Neural cell (in vitro differentiated cells): ENCODE data around the gene SCCPDH. TPM values are rescaled to one million over a fixed set of nuclear protein-coding genes. Genes with fewer than 3 reads are reported as not detected.

ENCODE experiments used
- H2AFZ ChIP-seq: fragments of 200-600, 300-800 bp; sonication (generic), shearing (Covaris generic); 2 replicates; pipeline ENCODE4 v1.6.0; 2014; ENCODE audit warnings: low read depth, mild to moderate bottlenecking, antibody characterized with exemption, low read length, moderate library complexity
- H3F3A ChIP-seq: fragments of 200-600 bp; shearing (Covaris generic); 2 replicates; pipeline ENCODE4 v1.6.1; 2016; ENCODE audit warnings: mild to moderate bottlenecking, moderate library complexity, mixed read lengths, antibody characterized with exemption, low read length; ENCODE audit not compliant: insufficient read depth, poor library complexity, severe bottlenecking
- H3K27ac ChIP-seq: fragments of 200-600, 300-800 bp; sonication (generic), shearing (Covaris generic); 2 replicates; pipeline ENCODE4 v1.5.1; 2014; ENCODE audit warnings: mild to moderate bottlenecking, low read length, moderate library complexity
- H3K27me3 ChIP-seq: fragments of 300-800, 200-600 bp; sonication (generic), shearing (Covaris generic); 2 replicates; pipeline ENCODE4 v1.6.0; 2014; ENCODE audit warnings: mild to moderate bottlenecking, low read depth, low read length, moderate library complexity; ENCODE audit not compliant: insufficient read depth
- H3K36me3 ChIP-seq: fragments of 300-800, 200-600 bp; sonication (generic), shearing (Covaris generic); 2 replicates; pipeline ENCODE4 v1.5.1; 2014; ENCODE audit warnings: mild to moderate bottlenecking, antibody characterized with exemption, low read length, moderate library complexity; ENCODE audit not compliant: insufficient read depth
- H3K4me2 ChIP-seq: fragments of 300-800, 200-600 bp; sonication (generic), shearing (Covaris generic); 2 replicates; pipeline ENCODE4 v1.6.0; 2014; ENCODE audit warnings: mild to moderate bottlenecking, low read length
- H3K4me3 ChIP-seq: fragments of 300-800, 200-600 bp; sonication (generic), shearing (Covaris generic); 2 replicates; pipeline ENCODE4 v1.5.1; 2014; ENCODE audit warnings: mild to moderate bottlenecking, low read length, moderate library complexity
- H3K79me2 ChIP-seq: fragments of 200-600 bp; shearing (Covaris generic); replicated peaks from 2 replicates; pipeline ENCODE4 v1.6.0; 2014; ENCODE audit warnings: mild to moderate bottlenecking, low read length, moderate library complexity; ENCODE audit not compliant: insufficient read depth
- H3K9ac ChIP-seq: fragments of 300-800, 200-600 bp; sonication (generic), shearing (Covaris generic); 2 replicates; pipeline ENCODE4 v1.6.1; 2016; ENCODE audit warnings: mild to moderate bottlenecking, low read length, mixed read lengths
- H3K9me2 ChIP-seq: fragments of 200-600 bp; shearing (Covaris generic); 2 replicates; pipeline ENCODE4 v1.6.1; 2016; ENCODE audit warnings: mild to moderate bottlenecking, low read length, mixed read lengths; ENCODE audit not compliant: insufficient read depth
- H3K9me3 ChIP-seq: fragments of 200-600, 300-800 bp; sonication (generic), shearing (Covaris generic); 2 replicates; pipeline ENCODE4 v1.6.1; 2016; ENCODE audit warnings: mild to moderate bottlenecking, mixed run types, low read length, moderate library complexity, mixed read lengths
- H4K20me1 ChIP-seq: fragments of 200-600 bp; shearing (Covaris generic); 2 replicates; pipeline ENCODE4 v1.6.1; 2016; ENCODE audit warnings: mild to moderate bottlenecking, mixed run types; ENCODE audit not compliant: insufficient read depth
- CTCF ChIP-seq: fragments of 450-650 bp; IDR thresholded peaks from 2 replicates; pipeline ENCODE4 v1.5.1; 2014; ENCODE audit warnings: antibody characterized with exemption, mild to moderate bottlenecking, moderate library complexity; ENCODE audit not compliant: poor library complexity, severe bottlenecking
- EP300 ChIP-seq: fragments of 450-650 bp; conservative IDR thresholded peaks from 2 replicates; pipeline ENCODE4 v1.6.1; 2014; ENCODE audit warnings: antibody characterized with exemption, mild to moderate bottlenecking, moderate library complexity; ENCODE audit not compliant: poor library complexity, severe bottlenecking
- EZH2 ChIP-seq: fragments of 200-600, 300-800 bp; shearing (Covaris generic), sonication (generic); IDR thresholded peaks from 2 replicates; pipeline ENCODE4 v1.6.1; 2014; ENCODE audit warnings: antibody characterized with exemption, low read length, borderline replicate concordance, mild to moderate bottlenecking; ENCODE audit not compliant: insufficient read depth, poor library complexity, severe bottlenecking
- MXI1 ChIP-seq: fragments of 450-650 bp; conservative IDR thresholded peaks from 2 replicates; pipeline ENCODE4 v1.6.1; 2014; ENCODE audit warnings: antibody characterized with exemption, mild to moderate bottlenecking; ENCODE audit not compliant: poor library complexity, severe bottlenecking
- POLR2AphosphoS5 ChIP-seq: IDR thresholded peaks from 2 replicates; pipeline ENCODE4 v1.6.1; 2012
- RAD21 ChIP-seq: fragments of 450-650 bp; conservative IDR thresholded peaks from 2 replicates; pipeline ENCODE4 v1.6.1; 2014; ENCODE audit warnings: antibody characterized with exemption, mild to moderate bottlenecking, moderate library complexity
- REST ChIP-seq: IDR thresholded peaks from 2 replicates; pipeline ENCODE4 v1.6.1; 2012; ENCODE audit warnings: borderline replicate concordance
- SMC3 ChIP-seq: fragments of 450-650 bp; conservative IDR thresholded peaks from 2 replicates; pipeline ENCODE4 v1.6.1; 2014; ENCODE audit warnings: antibody characterized with exemption, mild to moderate bottlenecking, moderate library complexity; ENCODE audit not compliant: poor library complexity
- TAF1 ChIP-seq: IDR thresholded peaks from 2 replicates; pipeline ENCODE4 v1.6.1; 2012; ENCODE audit warnings: low read depth
- polyA plus RNA-seq: library from polyadenylated mRNA; depleted of rRNA; stranded (reverse); fragments of >200 nt; gene quantifications from 2 replicates; pipeline ENCODE4 v1.2.3, GENCODE V29; 2014

Gene SCCPDH
- polyA plus RNA-seq, 1 donor from 2014 or later, result 94.2 TPM

- Histone ChIP-seq H3F3A (no peaks in the 10 kb centered on the region), H3K9me3 (no peaks in the 10 kb centered on the region), H3K4me3 (no peak overlapping the region), H3K9ac (no peak overlapping the region), H3K9me2 (no peaks in the 10 kb centered on the region), H2AFZ (no peak overlapping the region), H3K27me3 (no peaks in the 10 kb centered on the region), H4K20me1 (no peaks in the 10 kb centered on the region), H3K36me3 (no peaks in the 10 kb centered on the region), H3K4me2 (no peak overlapping the region), H3K79me2 (no peaks in the 10 kb centered on the region), H3K27ac (no peak overlapping the region)
- TF ChIP-seq REST, result no peak
- no peak for TF ChIP-seq RAD21
- no peak for TF ChIP-seq POLR2AphosphoS5
Observed at GRCh38 chr1:246794048-246794827, 70.0 kb downstream of the SCCPDH start.

GRCh38 chr1:246794828-246795671 lies 70.8 kb downstream of the SCCPDH start:
- Histone ChIP-seq H3K9me3 (no peaks in the 10 kb centered on the region), H4K20me1 (no peaks in the 10 kb centered on the region), H3K36me3 (no peaks in the 10 kb centered on the region), H3F3A (no peaks in the 10 kb centered on the region), H3K9ac (no peak overlapping the region), H3K4me3 (no peak overlapping the region), H3K9me2 (no peaks in the 10 kb centered on the region), H3K79me2 (no peaks in the 10 kb centered on the region), H3K4me2 (no peak overlapping the region), H3K27ac (no peak overlapping the region), H2AFZ (no peak overlapping the region), H3K27me3 (no peaks in the 10 kb centered on the region)
- TF ChIP-seq EP300, result no peak
- no peak for TF ChIP-seq POLR2AphosphoS5
- TF ChIP-seq RAD21, result no peak
- no peak for TF ChIP-seq MXI1
- no peak for TF ChIP-seq EZH2
- no peak for TF ChIP-seq TAF1
- no peak for TF ChIP-seq REST
- no peak for TF ChIP-seq SMC3
- no peak for TF ChIP-seq CTCF
